SK-N-SH (cell line): ENCODE results near the gene MAGI2. TPM values are rescaled to one million over a fixed set of nuclear protein-coding genes. Genes with fewer than 3 reads are reported as not detected.

ENCODE experiments used
- ELF1 ChIP-seq: IDR thresholded peaks from 2 replicates; pipeline ENCODE4 v1.4.0; 2012
- EP300 ChIP-seq, 2 experiments: IDR thresholded peaks; 2 replicates each; pipeline versions ENCODE4 v1.4.0 to v1.6.1; 2012; ENCODE audit warnings: borderline replicate concordance in 1 of 2, low read depth in 1 of 2, low read length in 1 of 2
- EZH2phosphoT487 ChIP-seq: fragments of 200-600 bp; sonication (generic); IDR thresholded peaks from 2 replicates; pipeline ENCODE4 v1.6.1; 2017; ENCODE audit warnings: low read depth, mixed run types, mild to moderate bottlenecking, antibody characterized with exemption, moderate library complexity, borderline replicate concordance
- FOXM1 ChIP-seq: IDR thresholded peaks from 2 replicates; pipeline ENCODE4 v1.4.0; 2012; ENCODE audit warnings: low read depth, mild to moderate bottlenecking
- GABPA ChIP-seq: IDR thresholded peaks from 2 replicates; pipeline ENCODE4 v1.4.0; 2012; ENCODE audit warnings: low read depth, mild to moderate bottlenecking
- GATA2 ChIP-seq: sonication (generic); formaldehyde crosslinking; IDR thresholded peaks from 2 replicates; pipeline ENCODE4 v1.5.0; 2020; ENCODE audit warnings: mild to moderate bottlenecking, missing genetic modification reagents
- MEF2A ChIP-seq: IDR thresholded peaks from 2 replicates; pipeline ENCODE4 v1.4.0; 2012; ENCODE audit warnings: low read depth, borderline replicate concordance
- NFIC ChIP-seq: IDR thresholded peaks from 2 replicates; pipeline ENCODE4 v1.4.0; 2012; ENCODE audit warnings: borderline replicate concordance
- NRF1 ChIP-seq: IDR thresholded peaks from 2 replicates; pipeline ENCODE4 v1.6.1; 2012; ENCODE audit warnings: low read depth, mild to moderate bottlenecking, low read length
- REST ChIP-seq: IDR thresholded peaks from 2 replicates; pipeline ENCODE4 v1.6.1; 2012; ENCODE audit warnings: mild to moderate bottlenecking, low read depth, low read length, moderate library complexity
- SIN3A ChIP-seq: IDR thresholded peaks from 2 replicates; pipeline ENCODE4 v1.6.1; 2012; ENCODE audit warnings: low read depth, mild to moderate bottlenecking, low read length, moderate library complexity, borderline replicate concordance
- SMC3 ChIP-seq: IDR thresholded peaks from 2 replicates; pipeline ENCODE4 v1.6.1; 2012; ENCODE audit warnings: low read depth, low read length, improper control_type of control experiment
- TAF1 ChIP-seq: IDR thresholded peaks from 2 replicates; pipeline ENCODE4 v1.6.1; 2012; ENCODE audit warnings: low read depth, mild to moderate bottlenecking, low read length, moderate library complexity, borderline replicate concordance
- TEAD4 ChIP-seq: IDR thresholded peaks from 2 replicates; pipeline ENCODE4 v1.4.0; 2012; ENCODE audit warnings: mild to moderate bottlenecking, borderline replicate concordance; ENCODE audit not compliant: insufficient read depth
- YY1 ChIP-seq: IDR thresholded peaks from 2 replicates; pipeline ENCODE4 v1.4.0; 2012; ENCODE audit warnings: low read depth, mild to moderate bottlenecking
- polyA plus RNA-seq, 3 experiments: library from polyadenylated mRNA; depleted of rRNA; stranded (reverse); fragments of >200 nt; gene quantifications; 2 replicates each; pipeline ENCODE4 v1.2.3, GENCODE V29; 2012
- TF ChIP-seq, protein P1 (sequence below): IDR thresholded peaks from 2 replicates; pipeline ENCODE4 v1.4.0; 2012; ENCODE audit warnings: low read depth
- TF ChIP-seq, protein P2 (sequence below): IDR thresholded peaks from 2 replicates; pipeline ENCODE4 v1.4.0; 2012; ENCODE audit warnings: low read depth, borderline replicate concordance
- TF ChIP-seq, protein P3 (sequence below): IDR thresholded peaks from 2 replicates; pipeline ENCODE4; 2012

The MAGI2 gene
- polyA plus RNA-seq, 1 of the 3 experiments (the other 2 are of a cell fraction): 1.1 TPM

GRCh38 chr7:78222001-78222751, 1231.3 kb downstream of the MAGI2 start (continued):
- TF ChIP-seq EP300 (IDR thresholded peaks at IDR 0.05; ENCODE audit: borderline replicate concordance in 1 of 2, low read depth in 1 of 2, low read length in 1 of 2) (peak in 1 of 2 experiments; percentile 17; a peak in 1 of 4 replicates), GABPA (no peak), NRF1 (no peak), SIN3A (no peak), GATA2 (no peak), FOXM1 (no peak), EZH2phosphoT487 (no peak), NFIC (no peak), SMC3 (no peak), YY1 (no peak), MEF2A (no peak), ELF1 (no peak), TEAD4 (no peak), TAF1 (no peak), REST (no peak)
- TF ChIP-seq, protein P1, sequence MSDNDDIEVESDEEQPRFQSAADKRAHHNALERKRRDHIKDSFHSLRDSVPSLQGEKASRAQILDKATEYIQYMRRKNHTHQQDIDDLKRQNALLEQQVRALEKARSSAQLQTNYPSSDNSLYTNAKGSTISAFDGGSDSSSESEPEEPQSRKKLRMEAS: peak; percentile 86
- TF ChIP-seq, protein P2, sequence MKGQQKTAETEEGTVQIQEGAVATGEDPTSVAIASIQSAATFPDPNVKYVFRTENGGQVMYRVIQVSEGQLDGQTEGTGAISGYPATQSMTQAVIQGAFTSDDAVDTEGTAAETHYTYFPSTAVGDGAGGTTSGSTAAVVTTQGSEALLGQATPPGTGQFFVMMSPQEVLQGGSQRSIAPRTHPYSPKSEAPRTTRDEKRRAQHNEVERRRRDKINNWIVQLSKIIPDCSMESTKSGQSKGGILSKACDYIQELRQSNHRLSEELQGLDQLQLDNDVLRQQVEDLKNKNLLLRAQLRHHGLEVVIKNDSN: no peak
- TF ChIP-seq, protein P3, sequence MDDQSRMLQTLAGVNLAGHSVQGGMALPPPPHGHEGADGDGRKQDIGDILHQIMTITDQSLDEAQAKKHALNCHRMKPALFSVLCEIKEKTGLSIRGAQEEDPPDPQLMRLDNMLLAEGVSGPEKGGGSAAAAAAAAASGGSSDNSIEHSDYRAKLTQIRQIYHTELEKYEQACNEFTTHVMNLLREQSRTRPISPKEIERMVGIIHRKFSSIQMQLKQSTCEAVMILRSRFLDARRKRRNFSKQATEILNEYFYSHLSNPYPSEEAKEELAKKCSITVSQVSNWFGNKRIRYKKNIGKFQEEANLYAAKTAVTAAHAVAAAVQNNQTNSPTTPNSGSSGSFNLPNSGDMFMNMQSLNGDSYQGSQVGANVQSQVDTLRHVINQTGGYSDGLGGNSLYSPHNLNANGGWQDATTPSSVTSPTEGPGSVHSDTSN: peak; percentile 45; the same call in 1 of the 2 replicates
